ENCODE measurements around the gene CYTL1.

DNA sequence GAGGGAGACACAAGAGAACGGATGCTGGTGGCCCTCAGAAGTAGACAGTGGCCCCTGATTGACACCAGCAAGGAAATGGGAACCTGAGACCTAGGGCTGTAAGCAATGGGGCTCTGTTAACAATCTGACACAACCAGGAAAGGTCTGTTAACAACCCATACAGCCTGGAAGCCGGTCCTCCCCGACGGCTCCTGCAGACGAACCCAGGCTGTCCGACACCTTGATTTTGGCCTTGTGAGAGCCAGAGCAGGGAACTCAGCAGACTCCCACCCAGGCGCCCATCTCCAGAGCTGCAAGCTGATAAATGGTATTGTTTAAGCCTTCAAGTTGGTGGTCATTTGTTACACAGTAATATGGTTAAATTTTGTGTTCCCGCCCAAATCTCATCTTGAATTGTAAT is 10.2 kb upstream of the CYTL1 start:
- TF ChIP-seq POLR2A (IDR thresholded peaks at IDR 0.05) (no peak), CTCF (IDR thresholded peaks at IDR 0.05) (no peak)

All from right lobe of liver (tissue), 4 donors.